Stimulated activated memory B cell treated with anti-CD40 and anti-IgM and Interleukin-4, amounts not matched to agents 10 μg/mL and 1 μg/mL and 100 μg/mL, for 72 hours (primary cell): ENCODE measurements around the gene SLC17A1.
"Not testable (repeated sequence)": the region's sequence is repeated elsewhere in the genome, so short reads cannot be mapped to it uniquely, and the experiment has no call there.

Experiments
- ATAC-seq: fragments of 150-1000 bp; cut with Tn5 transposase; 2 replicates; pipeline ENCODE4 v1.10.0; 2021
- H3K27ac Mint-ChIP-seq: one replicate; pipeline ENCODE4 v1.8.0; 2022; ENCODE audit warnings: mild to moderate bottlenecking, mixed read lengths
- H3K27me3 Mint-ChIP-seq: one replicate; pipeline ENCODE4 v1.8.0; 2022; ENCODE audit warnings: mixed read lengths
- H3K36me3 Mint-ChIP-seq: one replicate; pipeline ENCODE4 v1.8.0; 2022; ENCODE audit warnings: mixed read lengths
- H3K4me1 Mint-ChIP-seq: one replicate; pipeline ENCODE4 v1.8.0; 2022; ENCODE audit warnings: mixed read lengths
- H3K4me3 Mint-ChIP-seq: one replicate; pipeline ENCODE4 v1.8.0; 2022; ENCODE audit warnings: mild to moderate bottlenecking, moderate library complexity, mixed read lengths
- H3K9me3 Mint-ChIP-seq: one replicate; pipeline ENCODE4 v1.8.0; 2022; ENCODE audit warnings: mixed read lengths

The SLC17A1 gene

DNA sequence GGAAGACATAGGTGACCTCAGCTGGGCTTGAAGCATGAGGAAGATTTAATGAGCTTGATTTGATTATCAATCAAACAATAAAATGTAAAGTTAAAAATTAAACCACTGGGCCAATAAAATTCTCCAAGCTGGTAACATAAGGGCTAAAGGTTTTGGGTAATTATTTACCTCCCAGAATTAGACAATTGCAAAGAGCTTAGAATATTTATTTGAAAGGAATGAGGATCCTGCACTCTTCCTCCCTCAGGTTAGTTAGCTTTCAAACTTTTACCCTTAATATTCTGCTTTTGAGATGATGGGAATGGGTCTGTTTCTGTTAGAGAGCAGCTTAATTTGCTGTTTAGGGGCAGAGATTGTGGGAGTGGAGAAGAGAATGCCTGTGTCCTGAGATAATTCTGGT, 77.3 kb downstream of the SLC17A1 start, which contains the start of gene SLC17A4:
Gene SLC17A4 (plus strand): TSS at position 208 of the 400 bp plus-strand sequence. CDS start 7,221 bp downstream, outside the sequence.
- no peak within 1 kb of the TSS for H3K27ac Mint-ChIP-seq
- H3K36me3 Mint-ChIP-seq, result no peaks in the 10 kb centered on the region
- peaks cover 11% of the 10 kb centered on the region for H3K4me1 Mint-ChIP-seq
- no peaks in the 10 kb centered on the region for H3K9me3 Mint-ChIP-seq
- no peak within 1 kb of the TSS for H3K4me3 Mint-ChIP-seq
- ATAC-seq, result no peak
- H3K27me3 Mint-ChIP-seq, result peaks cover 12% of the 10 kb centered on the region

DNA sequence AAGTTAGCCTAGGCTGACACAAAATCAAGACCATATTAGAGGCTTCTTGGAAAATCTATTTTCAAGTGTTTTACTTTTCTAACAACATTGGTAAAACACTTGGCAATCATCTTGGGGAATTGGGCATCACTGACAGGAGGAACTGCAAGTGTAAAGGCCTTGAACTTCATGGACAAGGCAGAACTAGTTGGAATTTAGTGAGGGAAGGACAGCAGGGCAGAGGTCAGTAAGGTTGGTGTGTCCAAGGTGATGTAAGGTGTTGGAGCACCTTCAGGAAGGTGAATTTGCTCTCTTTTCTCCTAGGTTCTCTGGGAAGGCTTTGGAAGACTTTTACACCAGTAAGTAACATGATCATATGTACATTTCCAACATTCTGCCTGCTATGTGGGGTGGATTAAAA, 78.8 kb downstream of the SLC17A1 start:
- Mint-ChIP-seq H3K27ac (no peak overlapping the region), H3K4me1 (peaks cover 12% of the 10 kb centered on the region), H3K9me3 (no peaks in the 10 kb centered on the region), H3K27me3 (no peaks in the 10 kb centered on the region), H3K4me3 (no peak overlapping the region), H3K36me3 (no peaks in the 10 kb centered on the region)
- no peak for ATAC-seq

DNA sequence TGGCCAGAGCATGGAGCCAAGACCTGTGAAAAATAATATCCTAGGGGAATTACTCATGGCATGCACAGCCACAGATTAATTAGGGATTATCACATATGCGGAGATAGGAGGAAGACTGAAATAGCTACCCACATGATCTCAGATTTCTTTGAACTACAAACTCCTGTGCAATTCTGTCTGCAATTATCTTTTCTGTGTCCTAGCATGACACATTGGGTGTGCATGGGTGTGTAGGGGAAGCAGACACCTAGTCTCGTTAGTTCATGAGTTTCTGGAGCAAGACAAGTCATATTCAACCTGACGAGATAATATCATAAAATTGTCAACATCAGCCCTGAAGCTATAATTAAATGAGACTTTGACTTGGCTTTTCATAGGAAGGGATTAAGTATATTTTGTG, 80.9 kb downstream of the SLC17A1 start:
- no peaks in the 10 kb centered on the region for H3K9me3 Mint-ChIP-seq
- ATAC-seq, result no peak
- peak overlapping the region; percentile 48 for H3K27ac Mint-ChIP-seq
- H3K27me3 Mint-ChIP-seq, result no peaks in the 10 kb centered on the region
- H3K4me1 Mint-ChIP-seq, result peaks cover 12% of the 10 kb centered on the region
- no peaks in the 10 kb centered on the region for H3K36me3 Mint-ChIP-seq
- no peak overlapping the region for H3K4me3 Mint-ChIP-seq

DNA sequence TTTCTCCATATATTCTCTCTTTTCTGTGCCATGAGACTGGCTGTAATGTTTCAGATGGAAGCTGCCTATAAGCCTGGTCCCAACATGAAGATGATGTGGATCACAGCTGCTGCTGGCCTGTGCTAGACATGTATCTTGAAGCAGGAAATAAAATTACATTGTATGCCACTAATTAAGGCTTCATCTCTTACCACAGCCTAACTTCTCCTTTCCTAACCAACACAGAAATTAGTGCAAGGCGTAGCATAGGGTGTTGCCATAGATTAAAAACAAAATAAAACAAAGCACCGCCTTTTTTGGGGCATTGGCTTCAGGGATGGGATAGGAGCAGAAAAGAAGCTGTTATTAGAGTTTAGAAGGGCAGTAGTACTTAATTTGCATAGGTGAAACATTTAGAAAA, 82.0 kb downstream of the SLC17A1 start:
- no peaks in the 10 kb centered on the region for H3K27me3 Mint-ChIP-seq
- peaks cover 12% of the 10 kb centered on the region for H3K4me1 Mint-ChIP-seq
- no peaks in the 10 kb centered on the region for H3K9me3 Mint-ChIP-seq
- H3K27ac Mint-ChIP-seq, result peak overlapping the region; percentile 48
- H3K36me3 Mint-ChIP-seq, result no peaks in the 10 kb centered on the region
- ATAC-seq, result peak; percentile 51
- H3K4me3 Mint-ChIP-seq, result no peak overlapping the region

DNA sequence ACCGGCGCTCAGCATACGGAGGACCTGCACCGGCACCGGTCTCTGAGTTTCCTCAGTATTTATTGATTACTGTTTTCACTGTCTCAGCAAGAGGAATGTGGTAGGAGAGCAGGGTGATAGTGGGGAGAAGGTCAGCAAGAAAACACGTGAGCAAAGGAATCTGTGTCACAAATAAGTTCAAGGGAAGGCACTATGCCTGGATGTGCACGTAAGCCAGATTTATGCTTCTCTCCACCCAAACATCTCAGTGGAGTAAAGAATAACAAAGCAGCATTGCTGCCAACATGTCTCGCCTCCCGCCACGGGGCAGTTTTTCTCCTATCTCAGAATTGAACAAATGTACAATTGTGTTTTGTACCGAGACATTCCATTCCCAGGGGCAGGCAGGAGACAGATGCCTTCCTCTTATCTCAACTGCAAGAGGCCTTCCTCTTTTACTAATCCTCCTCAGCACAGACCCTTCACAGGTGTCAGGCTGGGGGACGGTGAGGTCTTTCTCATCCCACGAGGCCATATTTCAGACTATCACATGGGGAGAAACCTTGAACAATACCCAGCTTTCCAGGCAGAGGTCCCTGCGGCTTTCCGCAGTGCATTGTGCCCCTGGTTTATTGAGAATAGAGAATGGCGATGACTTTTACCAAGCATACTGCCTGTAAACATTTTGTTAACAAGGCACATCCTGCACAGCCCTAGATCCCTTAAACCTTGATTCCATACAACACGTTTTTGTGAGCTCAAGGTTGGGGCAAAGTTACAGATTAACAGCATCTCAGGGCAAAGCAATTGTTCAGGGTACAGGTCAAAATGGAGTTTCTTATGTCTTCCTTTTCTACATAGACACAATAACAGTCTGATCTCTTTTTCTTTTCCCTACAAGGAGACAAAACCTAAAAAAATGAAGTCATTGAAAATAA, 83.0 kb downstream of the SLC17A1 start:
- H3K4me1 Mint-ChIP-seq, result peaks cover 12% of the 10 kb centered on the region
- H3K9me3 Mint-ChIP-seq, ATAC-seq, H3K4me3 Mint-ChIP-seq, H3K27me3 Mint-ChIP-seq, H3K27ac Mint-ChIP-seq, H3K36me3 Mint-ChIP-seq: not testable (repeated sequence)

DNA sequence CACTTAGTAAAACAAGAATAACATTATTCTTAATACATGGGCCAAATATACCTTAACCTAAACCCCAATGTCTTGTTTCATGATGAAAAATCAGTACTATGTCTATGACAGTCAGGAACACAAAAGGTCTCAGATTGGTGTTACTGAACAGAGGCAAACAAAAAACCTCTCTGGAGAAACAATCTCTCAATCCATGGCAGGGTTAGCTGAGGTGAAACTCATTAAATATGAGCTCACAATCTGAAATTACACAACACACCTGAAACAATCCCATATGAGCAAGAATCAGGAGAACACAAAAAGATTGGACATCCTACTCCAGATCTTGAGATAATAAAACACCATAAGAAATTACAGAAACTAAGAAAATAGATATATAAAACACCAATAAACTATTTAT, 83.8 kb downstream of the SLC17A1 start:
- Mint-ChIP-seq H3K9me3 (no peaks in the 10 kb centered on the region), H3K27ac (no peak overlapping the region), H3K4me1 (peaks cover 12% of the 10 kb centered on the region), H3K27me3 (no peaks in the 10 kb centered on the region), H3K4me3 (no peak overlapping the region), H3K36me3 (no peaks in the 10 kb centered on the region)
- ATAC-seq, result no peak

DNA sequence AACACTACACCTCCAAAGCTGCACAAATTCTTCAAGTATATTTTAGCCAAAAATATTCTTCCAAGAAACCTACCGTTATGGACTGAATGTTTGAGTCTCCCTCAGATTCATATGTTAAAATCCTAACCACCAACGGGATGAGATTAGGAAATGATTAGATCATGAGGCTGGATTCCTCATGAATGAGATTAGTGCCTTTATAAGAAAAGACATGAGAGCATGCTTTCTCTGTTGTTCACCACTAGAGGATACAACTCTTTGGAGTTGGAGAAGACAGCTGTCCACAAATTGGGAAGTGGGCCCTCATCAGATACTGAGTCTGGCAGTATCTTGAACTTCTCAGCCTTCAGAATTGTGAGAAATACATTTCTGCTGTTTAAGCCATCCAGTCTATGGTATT, 84.4 kb downstream of the SLC17A1 start:
- H3K9me3 Mint-ChIP-seq, result no peaks in the 10 kb centered on the region
- H3K4me3 Mint-ChIP-seq, result no peak overlapping the region
- no peaks in the 10 kb centered on the region for H3K36me3 Mint-ChIP-seq
- H3K27me3 Mint-ChIP-seq, result no peaks in the 10 kb centered on the region
- ATAC-seq, result no peak
- H3K27ac Mint-ChIP-seq, result no peak overlapping the region
- peaks cover 12% of the 10 kb centered on the region for H3K4me1 Mint-ChIP-seq

DNA sequence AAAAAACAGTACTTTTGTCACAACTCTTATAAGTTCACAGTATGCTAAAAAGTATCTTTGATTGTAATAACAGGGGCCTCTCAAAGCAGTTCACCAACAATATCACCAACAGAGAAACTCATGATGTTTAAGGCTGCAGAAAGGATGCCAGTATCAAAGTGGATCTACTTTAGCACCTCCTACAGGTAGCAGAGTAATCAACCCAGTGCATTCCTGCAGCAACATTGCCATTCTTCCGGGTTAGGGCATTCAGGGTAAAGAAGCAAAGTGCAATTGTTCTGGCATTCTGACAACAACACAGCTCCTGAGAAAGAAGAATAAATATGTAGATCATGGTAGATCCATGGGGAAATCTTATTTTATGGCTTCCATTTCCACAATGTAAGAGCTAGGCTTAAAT, 84.9 kb downstream of the SLC17A1 start:
- peaks cover 12% of the 10 kb centered on the region for H3K4me1 Mint-ChIP-seq
- H3K36me3 Mint-ChIP-seq, result no peaks in the 10 kb centered on the region
- no peaks in the 10 kb centered on the region for H3K9me3 Mint-ChIP-seq
- no peak overlapping the region for H3K4me3 Mint-ChIP-seq
- no peak overlapping the region for H3K27ac Mint-ChIP-seq
- no peak for ATAC-seq
- H3K27me3 Mint-ChIP-seq, result no peaks in the 10 kb centered on the region

DNA sequence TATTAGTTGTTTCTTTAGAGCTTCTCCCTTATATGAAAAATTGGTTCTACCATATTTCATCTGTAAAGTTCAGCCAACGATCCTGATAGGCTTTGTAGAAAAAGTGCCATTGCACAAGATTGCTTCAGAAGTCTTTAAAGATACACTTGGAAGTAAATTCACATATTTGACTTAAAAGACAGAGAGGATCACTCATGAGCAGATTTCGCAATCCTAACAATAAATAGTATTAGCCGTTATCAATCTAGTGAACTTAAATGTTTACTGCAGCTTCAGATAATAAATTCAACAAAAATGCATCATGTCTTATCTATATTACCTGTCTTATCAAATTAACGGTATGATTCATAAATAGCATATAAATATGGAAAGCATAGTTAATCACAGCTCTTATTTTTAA, 86.0 kb downstream of the SLC17A1 start:
- H3K27ac Mint-ChIP-seq, result no peak overlapping the region
- ATAC-seq, result no peak
- H3K4me3 Mint-ChIP-seq, result no peak overlapping the region
- H3K4me1 Mint-ChIP-seq, result peaks cover 12% of the 10 kb centered on the region
- no peaks in the 10 kb centered on the region for H3K9me3 Mint-ChIP-seq
- H3K27me3 Mint-ChIP-seq, result no peaks in the 10 kb centered on the region
- H3K36me3 Mint-ChIP-seq, result no peaks in the 10 kb centered on the region

DNA sequence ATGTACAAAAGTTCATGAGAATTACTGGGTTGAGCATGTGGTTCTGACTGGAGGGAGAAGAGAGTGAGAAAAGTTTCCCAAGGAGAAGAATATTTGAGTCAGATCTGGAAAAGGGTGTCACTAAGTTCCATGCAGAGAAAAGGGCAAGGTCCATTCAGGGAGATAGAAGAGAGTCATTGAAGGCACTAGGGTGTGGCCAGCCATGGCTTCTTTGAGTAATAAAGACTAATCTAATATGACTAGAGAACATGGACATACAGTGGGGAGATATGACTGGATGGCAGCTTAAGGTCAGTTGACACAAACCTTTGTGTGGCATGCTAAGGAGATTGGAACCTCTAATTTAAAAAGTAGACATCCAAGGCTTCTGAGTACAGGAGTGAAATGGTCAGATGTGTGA, 88.0 kb downstream of the SLC17A1 start:
- Mint-ChIP-seq H3K4me3 (no peak overlapping the region), H3K9me3 (no peaks in the 10 kb centered on the region), H3K4me1 (no peaks in the 10 kb centered on the region), H3K27me3 (no peaks in the 10 kb centered on the region), H3K36me3 (no peaks in the 10 kb centered on the region), H3K27ac (no peak overlapping the region)
- no peak for ATAC-seq

DNA sequence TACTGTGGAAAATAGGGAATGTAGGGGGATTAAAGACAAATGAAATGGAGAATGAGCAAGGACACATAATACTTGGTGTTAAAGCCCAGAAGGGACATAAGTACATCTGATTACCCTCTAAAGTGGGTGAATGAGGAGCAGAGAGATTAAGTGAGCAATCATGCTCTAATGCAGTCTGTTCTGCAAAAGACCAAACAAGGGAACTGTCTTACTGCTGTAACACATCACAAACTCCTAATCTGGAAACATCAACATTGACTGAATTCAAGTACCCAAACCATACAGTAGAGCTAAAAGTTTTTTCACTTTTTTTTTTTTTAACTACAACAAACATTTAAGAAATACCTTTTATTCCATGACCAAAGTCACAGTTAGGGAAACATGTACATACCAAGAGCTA, 96.6 kb downstream of the SLC17A1 start:
- Mint-ChIP-seq H3K4me1 (no peaks in the 10 kb centered on the region), H3K4me3 (no peak overlapping the region), H3K9me3 (no peaks in the 10 kb centered on the region), H3K27me3 (peaks cover 52% of the 10 kb centered on the region), H3K27ac (no peak overlapping the region), H3K36me3 (no peaks in the 10 kb centered on the region)
- ATAC-seq, result no peak
